HCT116 (cell line): ENCODE data around the gene DMAC1.

ENCODE experiments used
- EZH2 ChIP-seq: fragments of 200-600 bp; sonication (generic); IDR thresholded peaks from 2 replicates; pipeline ENCODE4 v1.6.1; 2017; ENCODE audit warnings: antibody characterized with exemption, mixed run types
- POLR2A ChIP-seq: IDR thresholded peaks from 2 replicates; pipeline ENCODE4 v1.7.0; 2011; ENCODE audit warnings: borderline replicate concordance; ENCODE audit not compliant: insufficient read depth, insufficient read length; ENCODE audit errors: extremely low read depth
- POLR2AphosphoS5 ChIP-seq: IDR thresholded peaks from 2 replicates; pipeline ENCODE4 v1.6.1; 2011; ENCODE audit warnings: mild to moderate bottlenecking, low read depth, low read length, moderate library complexity
- RAD21 ChIP-seq: IDR thresholded peaks from 2 replicates; pipeline ENCODE4 v1.6.1; 2012; ENCODE audit warnings: low read depth, mild to moderate bottlenecking
- SP1 ChIP-seq: IDR thresholded peaks from 2 replicates; pipeline ENCODE4 v1.6.1; 2012; ENCODE audit warnings: low read depth
- SRF ChIP-seq: IDR thresholded peaks from 2 replicates; pipeline ENCODE4 v1.6.1; 2012; ENCODE audit warnings: low read depth
- TCF7L2 ChIP-seq: IDR thresholded peaks from 2 replicates; pipeline ENCODE4 v1.7.0; 2011; ENCODE audit warnings: borderline replicate concordance, inconsistent platforms; ENCODE audit not compliant: insufficient read depth, insufficient read length; ENCODE audit errors: extremely low read depth
- YY1 ChIP-seq: IDR thresholded peaks from 2 replicates; pipeline ENCODE4 v1.6.1; 2011; ENCODE audit warnings: low read length, low read depth, moderate library complexity, mild to moderate bottlenecking; ENCODE audit not compliant: insufficient replicate concordance; ENCODE audit errors: extremely low read depth
- TF ChIP-seq, protein P1 (sequence below), 3 experiments: fragments of 200-600 bp in 1 of 3; sonication (generic) in 1 of 3; IDR thresholded peaks in 2 of 3; conservative IDR thresholded peaks in 1 of 3; 2 replicates each; pipeline ENCODE4 v1.5.1; 2012 to 2017; ENCODE audit warnings: low read depth in 2 of 3, low read length in 2 of 3, antibody characterized with exemption in 1 of 3, borderline replicate concordance in 1 of 3, control low read depth in 1 of 3, mild to moderate bottlenecking in 1 of 3, mixed read lengths in 1 of 3, mixed run types in 1 of 3, moderate library complexity in 1 of 3; ENCODE audit not compliant: insufficient read depth in 1 of 3
- TF ChIP-seq, protein P2 (sequence below): IDR thresholded peaks from 2 replicates; pipeline ENCODE4 v1.6.1; 2012
- TF ChIP-seq, protein P3 (sequence below): IDR thresholded peaks from 2 replicates; pipeline ENCODE4 v1.6.1; 2012
- TF ChIP-seq, protein P4 (sequence below): IDR thresholded peaks from 2 replicates; pipeline ENCODE4 v1.6.1; 2011; ENCODE audit warnings: mild to moderate bottlenecking, low read length, moderate library complexity; ENCODE audit not compliant: insufficient replicate concordance; ENCODE audit errors: extremely low read depth

DNA sequence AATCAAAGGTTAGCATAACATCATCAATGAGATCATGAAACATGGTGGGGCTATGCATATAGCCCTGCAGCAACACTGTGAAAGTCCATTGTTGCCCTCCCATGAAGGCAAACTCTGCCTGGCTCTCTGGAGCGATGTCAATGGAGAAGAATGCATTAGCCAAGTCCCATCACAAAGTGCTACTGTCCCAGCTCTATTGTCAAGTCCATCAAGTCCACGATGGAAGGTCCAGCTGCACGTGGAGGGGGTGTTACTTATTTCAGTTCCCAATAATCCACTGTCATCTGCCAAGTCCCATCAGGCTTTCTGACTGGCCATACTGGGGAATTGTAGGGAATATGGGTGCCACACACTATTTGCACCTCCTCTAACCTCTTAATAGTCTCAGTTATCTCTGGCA, 10.8 kb downstream of the DMAC1 start:
- TF ChIP-seq YY1 (no peak), RAD21 (no peak), POLR2A (no peak), EZH2 (no peak), POLR2AphosphoS5 (no peak), TCF7L2 (no peak), SP1 (no peak), SRF (no peak)
- TF ChIP-seq, protein P1, sequence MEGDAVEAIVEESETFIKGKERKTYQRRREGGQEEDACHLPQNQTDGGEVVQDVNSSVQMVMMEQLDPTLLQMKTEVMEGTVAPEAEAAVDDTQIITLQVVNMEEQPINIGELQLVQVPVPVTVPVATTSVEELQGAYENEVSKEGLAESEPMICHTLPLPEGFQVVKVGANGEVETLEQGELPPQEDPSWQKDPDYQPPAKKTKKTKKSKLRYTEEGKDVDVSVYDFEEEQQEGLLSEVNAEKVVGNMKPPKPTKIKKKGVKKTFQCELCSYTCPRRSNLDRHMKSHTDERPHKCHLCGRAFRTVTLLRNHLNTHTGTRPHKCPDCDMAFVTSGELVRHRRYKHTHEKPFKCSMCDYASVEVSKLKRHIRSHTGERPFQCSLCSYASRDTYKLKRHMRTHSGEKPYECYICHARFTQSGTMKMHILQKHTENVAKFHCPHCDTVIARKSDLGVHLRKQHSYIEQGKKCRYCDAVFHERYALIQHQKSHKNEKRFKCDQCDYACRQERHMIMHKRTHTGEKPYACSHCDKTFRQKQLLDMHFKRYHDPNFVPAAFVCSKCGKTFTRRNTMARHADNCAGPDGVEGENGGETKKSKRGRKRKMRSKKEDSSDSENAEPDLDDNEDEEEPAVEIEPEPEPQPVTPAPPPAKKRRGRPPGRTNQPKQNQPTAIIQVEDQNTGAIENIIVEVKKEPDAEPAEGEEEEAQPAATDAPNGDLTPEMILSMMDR (IDR thresholded peaks at IDR 0.05 in 2 of 3, conservative IDR thresholded peaks at IDR 0.05 in 1 of 3; ENCODE audit: borderline replicate concordance in 1 of 3, insufficient read depth in 1 of 3, low read depth in 2 of 3, low read length in 2 of 3), result no peak
- TF ChIP-seq, protein P2, sequence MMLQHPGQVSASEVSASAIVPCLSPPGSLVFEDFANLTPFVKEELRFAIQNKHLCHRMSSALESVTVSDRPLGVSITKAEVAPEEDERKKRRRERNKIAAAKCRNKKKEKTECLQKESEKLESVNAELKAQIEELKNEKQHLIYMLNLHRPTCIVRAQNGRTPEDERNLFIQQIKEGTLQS, result no peak
- TF ChIP-seq, protein P3, sequence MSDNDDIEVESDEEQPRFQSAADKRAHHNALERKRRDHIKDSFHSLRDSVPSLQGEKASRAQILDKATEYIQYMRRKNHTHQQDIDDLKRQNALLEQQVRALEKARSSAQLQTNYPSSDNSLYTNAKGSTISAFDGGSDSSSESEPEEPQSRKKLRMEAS, result no peak
- TF ChIP-seq, protein P4, sequence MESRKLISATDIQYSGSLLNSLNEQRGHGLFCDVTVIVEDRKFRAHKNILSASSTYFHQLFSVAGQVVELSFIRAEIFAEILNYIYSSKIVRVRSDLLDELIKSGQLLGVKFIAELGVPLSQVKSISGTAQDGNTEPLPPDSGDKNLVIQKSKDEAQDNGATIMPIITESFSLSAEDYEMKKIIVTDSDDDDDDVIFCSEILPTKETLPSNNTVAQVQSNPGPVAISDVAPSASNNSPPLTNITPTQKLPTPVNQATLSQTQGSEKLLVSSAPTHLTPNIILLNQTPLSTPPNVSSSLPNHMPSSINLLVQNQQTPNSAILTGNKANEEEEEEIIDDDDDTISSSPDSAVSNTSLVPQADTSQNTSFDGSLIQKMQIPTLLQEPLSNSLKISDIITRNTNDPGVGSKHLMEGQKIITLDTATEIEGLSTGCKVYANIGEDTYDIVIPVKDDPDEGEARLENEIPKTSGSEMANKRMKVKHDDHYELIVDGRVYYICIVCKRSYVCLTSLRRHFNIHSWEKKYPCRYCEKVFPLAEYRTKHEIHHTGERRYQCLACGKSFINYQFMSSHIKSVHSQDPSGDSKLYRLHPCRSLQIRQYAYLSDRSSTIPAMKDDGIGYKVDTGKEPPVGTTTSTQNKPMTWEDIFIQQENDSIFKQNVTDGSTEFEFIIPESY, result no peak
